HG03108 (cell line): ENCODE data around the gene GGPS1.
A peak's percentile ranks its signal among the peaks of the same experiment; 100 is the strongest.
"Not testable (repeated sequence)": the region's sequence is repeated elsewhere in the genome, so short reads cannot be mapped to it uniquely, and the experiment has no call there.

ENCODE experiments used
- ATAC-seq: cut with Tn5 transposase; IDR thresholded peaks from one replicate; pipeline ENCODE4 v1.9.1; 2021; ENCODE audit warnings: moderate library complexity; ENCODE audit not compliant: unreplicated experiment

GGPS1 gene

GRCh38 chr1:235304549-235305451 is 23.6 kb upstream of the GGPS1 start:
- no peak for ATAC-seq

DNA sequence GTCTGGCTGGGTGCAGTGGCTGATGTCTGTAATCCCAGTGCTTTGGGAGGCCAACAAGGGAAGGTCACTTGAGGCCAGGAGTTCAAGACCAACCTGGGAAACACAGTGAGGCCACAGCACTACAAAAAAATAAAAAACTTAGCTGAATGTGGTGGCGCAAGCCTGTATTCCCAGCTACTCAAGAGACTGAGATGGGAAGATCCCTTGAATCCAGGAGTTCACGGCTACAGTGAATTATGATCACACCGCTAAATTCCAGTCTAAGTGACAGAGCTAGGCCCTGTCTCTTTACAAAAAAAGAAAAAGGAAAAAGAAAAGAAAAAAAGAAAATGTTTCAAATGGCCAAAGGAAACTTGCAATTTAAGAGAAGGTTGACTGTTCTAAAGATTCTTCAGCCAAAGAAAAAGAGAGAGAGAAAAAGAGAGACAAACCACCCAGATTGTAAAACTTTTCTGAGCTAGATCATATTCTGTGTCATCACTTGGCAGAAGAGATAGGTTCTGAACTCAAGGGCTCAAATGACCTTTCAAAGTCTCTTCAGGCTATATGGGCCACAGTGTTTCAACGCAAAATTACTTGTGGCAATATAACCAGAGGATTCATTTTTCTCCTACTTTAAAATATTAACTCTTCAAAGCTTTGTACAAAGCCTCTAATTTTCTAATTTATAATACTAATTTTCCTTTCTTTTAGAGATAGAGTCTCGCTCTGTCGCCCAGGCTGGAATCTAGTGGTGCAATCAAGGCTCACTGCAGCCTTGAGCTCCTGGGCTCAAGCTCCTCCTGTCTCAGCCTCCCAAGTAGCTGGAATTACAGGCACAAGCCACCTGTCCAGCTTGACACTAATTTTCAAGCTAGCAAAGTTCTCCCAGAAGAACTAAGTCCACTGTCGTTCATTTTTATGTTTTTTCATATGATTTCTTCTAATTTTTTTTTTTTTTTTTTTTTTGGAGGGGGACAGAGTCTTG is 20.9 kb upstream of the GGPS1 start:
- no peak for ATAC-seq

- ATAC-seq = not testable (repeated sequence)
These were observed 19.2 kb upstream of the GGPS1 start for GRCh38 chr1:235309206-235309605.

- ATAC-seq = no peak
These were observed 15.1 kb upstream of the GGPS1 start for GRCh38 chr1:235313262-235313661.

GRCh38 chr1:235313931-235314678 is 14.3 kb upstream of the GGPS1 start:
- no peak for ATAC-seq

GRCh38 chr1:235315173-235315572 is 13.2 kb upstream of the GGPS1 start:
- ATAC-seq = no peak

- ATAC-seq = no peak
These were observed 12.6 kb upstream of the GGPS1 start for GRCh38 chr1:235315735-235316134.

DNA sequence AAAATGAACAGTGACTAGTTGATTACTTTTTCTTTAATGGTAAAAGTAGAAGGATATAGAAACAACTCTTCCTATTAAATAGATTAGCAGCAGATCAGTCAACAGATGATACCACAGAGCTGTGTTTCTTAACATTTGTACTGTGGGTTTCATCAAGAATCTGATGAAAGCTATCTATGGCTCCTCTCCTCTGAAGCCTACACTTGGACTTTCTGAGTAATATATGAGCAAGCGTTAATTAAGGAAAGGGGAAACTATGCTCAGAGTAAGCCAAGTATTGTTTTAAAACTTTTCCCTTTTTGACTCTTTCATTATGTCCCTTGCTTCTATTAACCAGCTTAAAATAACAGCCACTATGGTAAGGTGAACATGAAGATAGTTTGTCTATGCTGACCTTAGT is 11.2 kb upstream of the GGPS1 start:
- no peak for ATAC-seq

GRCh38 chr1:235319255-235319654 is 9.1 kb upstream of the GGPS1 start:
- ATAC-seq = no peak

- ATAC-seq = no peak
These were observed 7.7 kb upstream of the GGPS1 start for GRCh38 chr1:235320521-235321179.

GRCh38 chr1:235324296-235324695 is 4.1 kb upstream of the GGPS1 start:
- ATAC-seq = no peak

GRCh38 chr1:235325139-235325538 is 3.2 kb upstream of the GGPS1 start:
- no peak for ATAC-seq

GRCh38 chr1:235325854-235326253 is 2.5 kb upstream of the GGPS1 start:
- ATAC-seq = no peak

DNA sequence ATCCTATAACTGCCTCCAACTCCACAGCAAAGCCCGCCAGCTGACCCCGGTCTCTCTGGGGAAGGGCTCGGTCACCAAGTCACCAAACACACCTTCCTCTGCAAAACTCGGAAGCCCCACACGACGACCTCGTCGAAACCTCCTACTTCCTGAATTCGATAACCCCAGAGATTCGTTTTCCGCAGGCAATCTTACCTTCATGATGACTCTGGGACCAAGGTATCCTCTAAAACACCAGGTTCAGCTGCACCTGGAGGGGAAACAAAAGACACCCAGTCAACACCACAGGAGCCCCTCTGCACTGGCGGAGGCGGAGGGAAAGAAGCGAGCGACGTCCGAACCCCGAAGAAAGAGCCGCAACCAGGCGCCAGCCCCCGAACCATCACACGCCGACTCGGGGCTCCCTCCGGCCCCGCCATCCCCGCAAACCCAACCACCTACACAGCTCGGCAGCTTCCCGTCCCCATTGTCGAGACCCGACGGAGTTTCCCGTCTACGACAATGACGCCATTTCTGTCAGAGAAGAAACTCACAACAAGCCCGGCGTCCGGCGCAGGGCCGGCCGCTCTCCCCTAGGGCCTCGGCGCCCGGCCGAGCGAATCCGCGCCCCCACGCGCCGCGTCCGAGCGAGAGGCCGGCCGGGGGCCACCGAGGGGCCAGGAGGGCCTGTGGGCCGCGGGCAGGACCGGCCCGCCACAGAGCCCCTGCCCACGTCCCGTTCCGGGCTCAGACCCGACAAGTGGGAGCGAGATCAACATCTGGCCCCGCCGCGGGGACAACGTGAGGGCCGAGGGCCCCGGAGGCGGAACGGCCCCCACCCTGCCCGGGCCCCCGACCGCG is 1.4 kb upstream of the GGPS1 start:
- no peak for ATAC-seq

- ATAC-seq = peak; percentile 2
These were observed 655 bp upstream of the GGPS1 start, which contains the start of gene ARID4B for GRCh38 chr1:235327559-235328270. Gene ARID4B, minus strand, starts transcription at chr1:235328179. Its CDS starts 1,260 bp downstream, at chr1:235326919.

GRCh38 chr1:235329139-235329902 is 951 bp downstream of the GGPS1 start:
- ATAC-seq = no peak

- ATAC-seq = no peak
These were observed 2.5 kb downstream of the GGPS1 start for GRCh38 chr1:235330918-235331285.

DNA sequence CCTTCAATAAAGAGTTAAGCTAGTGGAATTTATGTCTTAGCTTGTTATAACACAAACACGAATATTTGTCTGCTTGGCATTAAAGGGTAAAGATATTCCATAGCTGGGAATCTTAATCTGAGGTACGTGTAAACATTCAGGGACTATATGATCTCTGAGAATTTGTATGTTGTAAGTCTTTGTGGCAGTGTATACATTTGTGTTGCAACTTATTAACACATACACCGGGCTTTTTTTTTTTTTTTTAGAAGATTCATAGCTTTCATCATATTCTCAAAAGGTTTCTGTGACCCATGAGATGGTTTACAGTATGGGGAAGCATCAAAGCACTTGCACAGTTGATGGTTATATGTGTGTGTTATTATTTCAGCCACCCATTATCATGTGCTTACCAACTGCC is 3.0 kb downstream of the GGPS1 start:
- no peak for ATAC-seq
